ENCODE measurements around the gene CFAP47.

DNA sequence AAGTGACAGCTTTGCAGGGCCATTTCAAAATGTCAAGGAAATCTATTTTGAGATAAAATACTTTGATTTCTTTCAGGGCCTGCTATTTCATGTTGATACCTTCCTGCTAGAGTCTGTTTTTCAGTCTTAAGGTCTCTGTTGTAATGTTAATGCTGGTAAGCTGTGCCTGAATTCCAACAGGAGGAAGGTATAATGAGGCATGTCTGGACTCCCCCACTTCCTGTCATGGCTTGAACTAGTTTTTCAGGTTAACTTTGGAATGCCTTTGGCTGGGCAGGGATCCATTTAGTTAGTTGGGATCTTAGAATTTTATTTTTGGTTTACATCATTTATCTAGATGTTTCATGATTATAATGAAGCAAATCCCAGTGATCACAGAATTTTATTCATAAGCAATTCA is 279.0 kb downstream of the CFAP47 start:
- TF ChIP-seq, protein P1, sequence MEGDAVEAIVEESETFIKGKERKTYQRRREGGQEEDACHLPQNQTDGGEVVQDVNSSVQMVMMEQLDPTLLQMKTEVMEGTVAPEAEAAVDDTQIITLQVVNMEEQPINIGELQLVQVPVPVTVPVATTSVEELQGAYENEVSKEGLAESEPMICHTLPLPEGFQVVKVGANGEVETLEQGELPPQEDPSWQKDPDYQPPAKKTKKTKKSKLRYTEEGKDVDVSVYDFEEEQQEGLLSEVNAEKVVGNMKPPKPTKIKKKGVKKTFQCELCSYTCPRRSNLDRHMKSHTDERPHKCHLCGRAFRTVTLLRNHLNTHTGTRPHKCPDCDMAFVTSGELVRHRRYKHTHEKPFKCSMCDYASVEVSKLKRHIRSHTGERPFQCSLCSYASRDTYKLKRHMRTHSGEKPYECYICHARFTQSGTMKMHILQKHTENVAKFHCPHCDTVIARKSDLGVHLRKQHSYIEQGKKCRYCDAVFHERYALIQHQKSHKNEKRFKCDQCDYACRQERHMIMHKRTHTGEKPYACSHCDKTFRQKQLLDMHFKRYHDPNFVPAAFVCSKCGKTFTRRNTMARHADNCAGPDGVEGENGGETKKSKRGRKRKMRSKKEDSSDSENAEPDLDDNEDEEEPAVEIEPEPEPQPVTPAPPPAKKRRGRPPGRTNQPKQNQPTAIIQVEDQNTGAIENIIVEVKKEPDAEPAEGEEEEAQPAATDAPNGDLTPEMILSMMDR (IDR thresholded peaks at IDR 0.05) = no peak
- no peak for TF ChIP-seq POLR2A (IDR thresholded peaks at IDR 0.05)
- no peak for TF ChIP-seq EP300 (IDR thresholded peaks at IDR 0.05)

Data from ovary (tissue), 3 donors.